Psoas muscle (tissue), 8 donors: ENCODE data around the gene COX18. TPM values are rescaled to one million over a fixed set of nuclear protein-coding genes. Genes with fewer than 3 reads are reported as not detected.

ENCODE experiments used
- ATAC-seq, 4 donors: fragments of 200-7000 bp; cut with Tn5 transposase; one replicate each; pipeline ENCODE4 v1.9.1; 2020; ENCODE audit warnings: moderate library complexity in 3 of 4, mild to moderate bottlenecking in 2 of 4
- DNase-seq, 2 donors: peaks; one replicate each; pipeline ENCODE4 v3.0.0-alpha.2; 2020
- H3K27ac ChIP-seq: fragments of 200-600 bp; one replicate; pipeline ENCODE4 v1.8.0; 2022
- H3K27me3 ChIP-seq, 3 donors: fragments of 200-600 bp in 1 of 3; one replicate each; pipeline versions ENCODE4 v1.6.1 to v1.8.0; 2013 to 2022; ENCODE audit warnings: low read length in 2 of 3, mild to moderate bottlenecking in 2 of 3, moderate library complexity in 1 of 3; ENCODE audit not compliant: insufficient read depth in 3 of 3
- H3K36me3 ChIP-seq, 2 donors: fragments of 200-600 bp in 1 of 2; one replicate each; pipeline versions ENCODE4 v1.6.1 to v1.8.0; 2013 to 2022; ENCODE audit warnings: low read depth in 1 of 2, mild to moderate bottlenecking in 1 of 2, moderate library complexity in 1 of 2; ENCODE audit not compliant: insufficient read depth in 1 of 2
- H3K4me1 ChIP-seq: fragments of 200-600 bp; one replicate; pipeline ENCODE4 v1.8.0; 2022
- H3K4me3 ChIP-seq: fragments of 200-600 bp; one replicate; pipeline ENCODE4 v1.8.0; 2022; ENCODE audit warnings: mild to moderate bottlenecking
- H3K9me3 ChIP-seq: fragments of 200-600 bp; one replicate; pipeline ENCODE4 v1.8.0; 2022
- CTCF ChIP-seq: fragments of 200-600 bp; IDR thresholded peaks from one replicate; pipeline ENCODE4 v1.8.0; 2022; ENCODE audit warnings: antibody characterized with exemption
- WGBS, 3 donors: extraction: QIAGEN DNeasy Blood & Tissue Kit; methylation state at CpG; one replicate each; pipeline versions ENCODE4 v1.1.6 to v1.1.7; 2013; 5-methylcytosine and 5-hydroxymethylcytosine counted together
- intact Hi-C, 2 donors: fragments of 100-400 bp; cut with DNase I; formaldehyde crosslinking; loops; one replicate each; pipeline versions ENCODE4 v1.11.0 to v1.14.2; 2022
- polyA plus RNA-seq, 3 donors: library from polyadenylated mRNA; stranded (reverse); fragments of 200-250 nt; gene quantifications; one replicate each; pipeline ENCODE4 v1.2.3, GENCODE V29; 2013
- total RNA-seq, 4 donors: library from RNA; stranded (reverse); fragmentation: NEBNext Ultra II Directional in 2 of 4; extraction: Animal tissue kit (Norgen Biotek cat#: 25700) in 2 of 4; gene quantifications; one replicate each; pipeline versions ENCODE4 v1.2.1 to v1.2.4, GENCODE V29; 2021 to 2023
- donor health status: healthy with polysubstance abuse.
- donor health status: DM: no; HTN: no; CAD: no; lungs with moderate emphysema.
- donor health status: Bipolar disorder and iron deficiency.
- donor health status: healthy.
- donor health status: DM: yes; HTN: yes; CAD: no.
- donor health status: DM: no; HTN: no; CAD: no.
- donor health status: DM: no; HTN: no; CAD: no.
- donor health status: DM: yes; HTN: yes; CAD: no.

The COX18 gene
- total and polyA plus RNA-seq, 7 donors: 5.2 to 16.5 (median 8.9) TPM

- no peak for TF ChIP-seq CTCF
- intact Hi-C loops: no loop called here
- H3K4me3 ChIP-seq: no peak overlapping the region
- ATAC-seq (no peak), DNase-seq (no peak)
- no peak overlapping the region for H3K27ac ChIP-seq
- H3K9me3 ChIP-seq: no peaks in the 10 kb centered on the region
- H3K4me1 ChIP-seq: no peaks in the 10 kb centered on the region
- H3K27me3 ChIP-seq: no peaks in the 10 kb centered on the region
- peaks cover 15 to 81% of the 10 kb centered on the region in 2 donors for H3K36me3 ChIP-seq
These were observed 18.4 kb upstream of the COX18 start for GRCh38 chr4:73087871-73088270.

GRCh38 chr4:73086095-73086868 lies 16.8 kb upstream of the COX18 start:
- H3K9me3 ChIP-seq: no peaks in the 10 kb centered on the region
- TF ChIP-seq CTCF: no peak
- no peak overlapping the region for H3K4me3 ChIP-seq
- WGBS, 3 donors: 69 to 78% (median 74%) methylated on average over 6 of the region's 6 CpGs
- peaks cover 8 to 79% of the 10 kb centered on the region in 2 donors for H3K36me3 ChIP-seq
- no peak overlapping the region for H3K27ac ChIP-seq
- no peaks in the 10 kb centered on the region for H3K27me3 ChIP-seq
- intact Hi-C loops: no loop called here
- H3K4me1 ChIP-seq: no peaks in the 10 kb centered on the region
- ATAC-seq: no peak
- no peak for DNase-seq

GRCh38 chr4:73080789-73081188 lies 11.3 kb upstream of the COX18 start:
- Histone ChIP-seq H3K4me3 (no peak overlapping the region), H3K9me3 (no peaks in the 10 kb centered on the region), H3K4me1 (peaks cover 2% of the 10 kb centered on the region), H3K27ac (no peak overlapping the region), H3K27me3 (no peaks in the 10 kb centered on the region), H3K36me3 (peaks cover 4 to 90% of the 10 kb centered on the region in 2 donors)
- intact Hi-C loops: loop anchor here in 1 of 2 donors (5.0 kb wide), 1 partner anchor 42 kb away; no protein-coding TSS in a partner anchor
- ATAC-seq: peak in 3 of 4 donors; percentile 38 to 62 (median 43)
- DNase-seq: no peak
- TF ChIP-seq CTCF: no peak
- WGBS, 3 donors: 80 to 91% (median 82%) methylated on average over 3 of the region's 3 CpGs

- ATAC-seq (no peak), DNase-seq (no peak)
- 90 to 94% (median 93%) methylated on average over 3 of the region's 3 CpGs for WGBS, 3 donors
- H3K27ac ChIP-seq: no peak overlapping the region
- no peaks in the 10 kb centered on the region for H3K27me3 ChIP-seq
- intact Hi-C loops: no loop called here
- H3K9me3 ChIP-seq: no peaks in the 10 kb centered on the region
- TF ChIP-seq CTCF: no peak
- H3K4me3 ChIP-seq: no peak overlapping the region
- peaks cover 4 to 79% of the 10 kb centered on the region in 2 donors for H3K36me3 ChIP-seq
- no peaks in the 10 kb centered on the region for H3K4me1 ChIP-seq
These were observed 6.3 kb upstream of the COX18 start for GRCh38 chr4:73075832-73076231.

- Histone ChIP-seq H3K36me3 (peaks cover 2 to 43% of the 10 kb centered on the region in 2 donors), H3K4me3 (peak overlapping the region; percentile 89), H3K27ac (peak overlapping the region; percentile 96), H3K27me3 (no peaks in the 10 kb centered on the region), H3K4me1 (peaks cover 8% of the 10 kb centered on the region), H3K9me3 (no peaks in the 10 kb centered on the region)
- no peak for TF ChIP-seq CTCF
- DNase-seq: no peak
- intact Hi-C loops: no loop called here
- 3 to 4% (median 4%) methylated on average over 9 of the region's 9 CpGs for WGBS, 3 donors
- ATAC-seq: peak in 3 of 4 donors; percentile 3 to 9 (median 3)
These were observed 516 bp upstream of the COX18 start for GRCh38 chr4:73070074-73070390.
